ENCODE data around the gene OR6B3. TPM values are rescaled to one million over a fixed set of nuclear protein-coding genes. Genes with fewer than 3 reads are reported as not detected.

The OR6B3 gene
- total RNA-seq, 2 experiments from 2014 or later = not detected

DNA sequence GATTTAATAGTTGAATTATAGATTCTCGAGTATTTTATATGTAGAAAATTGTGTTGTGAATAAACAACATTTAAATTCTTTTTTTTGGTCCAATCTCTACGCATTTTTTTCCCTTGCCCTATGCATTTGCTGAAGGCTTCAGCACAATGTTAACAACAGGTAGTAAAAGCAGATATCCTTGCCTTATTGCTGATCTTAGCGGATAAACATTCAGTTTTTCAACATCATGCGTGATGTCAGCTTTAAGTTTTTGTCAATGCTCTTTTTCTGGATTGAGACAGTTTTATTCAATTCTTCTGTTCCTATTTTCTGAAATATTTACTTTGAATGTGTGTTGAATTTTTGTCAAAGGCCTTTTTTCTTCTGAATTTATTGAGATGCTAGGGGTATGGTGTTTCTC is 11.6 kb upstream of the OR6B3 start:
- Histone ChIP-seq H3K9me2 (ENCODE audit: insufficient read depth, low read length) (no peaks in the 10 kb centered on the region), H3K27ac (ENCODE audit: low read depth, low read length, poor library complexity, severe bottlenecking) (no peak overlapping the region), H4K20me1 (ENCODE audit: insufficient read depth, low read length) (no peaks in the 10 kb centered on the region), H3K4me1 (ENCODE audit: insufficient read depth, low read length, poor library complexity, severe bottlenecking) (no peaks in the 10 kb centered on the region), H2AFZ (ENCODE audit: low read length) (no peak overlapping the region), H3K4me3 (ENCODE audit: low read depth, low read length, poor library complexity, severe bottlenecking) (no peak overlapping the region), H3K4me2 (ENCODE audit: low read length) (no peak overlapping the region), H3K36me3 (ENCODE audit: insufficient read depth, low read length) (no peaks in the 10 kb centered on the region), H3K9me3 (ENCODE audit: low read length) (no peaks in the 10 kb centered on the region), H3K79me2 (ENCODE audit: insufficient read depth, low read depth, low read length) (no peaks in the 10 kb centered on the region)
- ChIA-PET POLR2A (no interaction called here), CTCF (ENCODE audit: unreplicated experiment) (no interaction called here)
- no peak for DNase-seq (ENCODE audit: low spot score)
- intact Hi-C loops (cut with micrococcal nuclease; ENCODE audit: unreplicated experiment) = loop anchor here (5.0 kb wide), 1 partner anchor 372 kb away; the partner anchor contains the start of gene GPC1
- BruUV-seq (replicated peaks) = no TSS peak
- TF ChIP-seq, protein P1, sequence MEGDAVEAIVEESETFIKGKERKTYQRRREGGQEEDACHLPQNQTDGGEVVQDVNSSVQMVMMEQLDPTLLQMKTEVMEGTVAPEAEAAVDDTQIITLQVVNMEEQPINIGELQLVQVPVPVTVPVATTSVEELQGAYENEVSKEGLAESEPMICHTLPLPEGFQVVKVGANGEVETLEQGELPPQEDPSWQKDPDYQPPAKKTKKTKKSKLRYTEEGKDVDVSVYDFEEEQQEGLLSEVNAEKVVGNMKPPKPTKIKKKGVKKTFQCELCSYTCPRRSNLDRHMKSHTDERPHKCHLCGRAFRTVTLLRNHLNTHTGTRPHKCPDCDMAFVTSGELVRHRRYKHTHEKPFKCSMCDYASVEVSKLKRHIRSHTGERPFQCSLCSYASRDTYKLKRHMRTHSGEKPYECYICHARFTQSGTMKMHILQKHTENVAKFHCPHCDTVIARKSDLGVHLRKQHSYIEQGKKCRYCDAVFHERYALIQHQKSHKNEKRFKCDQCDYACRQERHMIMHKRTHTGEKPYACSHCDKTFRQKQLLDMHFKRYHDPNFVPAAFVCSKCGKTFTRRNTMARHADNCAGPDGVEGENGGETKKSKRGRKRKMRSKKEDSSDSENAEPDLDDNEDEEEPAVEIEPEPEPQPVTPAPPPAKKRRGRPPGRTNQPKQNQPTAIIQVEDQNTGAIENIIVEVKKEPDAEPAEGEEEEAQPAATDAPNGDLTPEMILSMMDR (conservative IDR thresholded peaks at IDR 0.05; ENCODE audit: low read length) = no peak
- TF ChIP-seq EZH2phosphoT487 (IDR thresholded peaks at IDR 0.05; ENCODE audit: borderline replicate concordance, low read depth, low read length) = no peak

DNA sequence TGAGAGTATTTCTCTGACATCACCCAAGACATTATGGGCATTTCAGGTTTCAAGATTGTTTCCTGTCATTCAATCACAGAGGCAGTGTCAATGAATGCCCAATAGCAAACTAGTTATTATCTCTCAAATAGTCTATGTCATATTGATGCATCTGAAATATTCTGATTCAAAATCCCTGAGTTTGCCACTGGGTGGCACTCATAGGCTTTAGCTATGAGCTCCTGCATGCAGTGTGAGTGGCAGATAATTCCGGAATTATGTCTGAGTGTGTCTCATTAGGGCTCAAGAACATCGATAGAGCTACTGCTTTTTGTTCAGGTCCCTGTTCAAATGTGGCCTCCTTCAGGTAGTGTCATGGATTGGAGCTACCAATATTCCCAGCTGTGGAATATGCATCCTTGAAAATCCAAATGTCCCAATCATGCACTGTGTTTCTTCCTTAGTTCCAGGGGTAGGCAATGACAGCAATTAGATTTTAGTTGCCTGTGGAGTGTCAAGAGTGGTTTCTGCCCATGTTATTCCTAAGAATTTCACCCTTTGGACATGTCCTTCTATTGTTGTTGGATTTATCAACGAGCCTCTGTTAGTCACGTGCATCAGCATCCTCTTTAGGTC is 7.8 kb upstream of the OR6B3 start:
- H3K4me1 ChIP-seq (ENCODE audit: insufficient read depth, low read length, poor library complexity, severe bottlenecking) = no peaks in the 10 kb centered on the region
- H3K36me3 ChIP-seq (ENCODE audit: insufficient read depth, low read length) = no peaks in the 10 kb centered on the region
- H4K20me1 ChIP-seq (ENCODE audit: insufficient read depth, low read length) = no peaks in the 10 kb centered on the region
- POLR2A ChIA-PET = interaction anchor here (0.6 to 1.4 kb wide), 4 partner anchors 8 to 82 kb away, joined by 3 read pairs; no protein-coding TSS in a partner anchor
- peak; percentile 63 for DNase-seq (ENCODE audit: low spot score)
- no peak overlapping the region for H3K4me2 ChIP-seq (ENCODE audit: low read length)
- no peak overlapping the region for H3K4me3 ChIP-seq (ENCODE audit: low read depth, low read length, poor library complexity, severe bottlenecking)
- no peaks in the 10 kb centered on the region for H3K9me2 ChIP-seq (ENCODE audit: insufficient read depth, low read length)
- no peak for TF ChIP-seq EZH2phosphoT487 (IDR thresholded peaks at IDR 0.05; ENCODE audit: borderline replicate concordance, low read depth, low read length)
- TF ChIP-seq, protein P1 (conservative IDR thresholded peaks at IDR 0.05; ENCODE audit: low read length) = peak; percentile 83
- CTCF ChIA-PET (ENCODE audit: unreplicated experiment) = interaction anchor here (1.1 kb wide), 1 partner anchor 81 kb away, joined by 3 read pairs; no protein-coding TSS in a partner anchor
- no peaks in the 10 kb centered on the region for H3K79me2 ChIP-seq (ENCODE audit: insufficient read depth, low read depth, low read length)
- no peaks in the 10 kb centered on the region for H3K9me3 ChIP-seq (ENCODE audit: low read length)
- intact Hi-C loops (cut with micrococcal nuclease; ENCODE audit: unreplicated experiment) = loop anchor here (1.0 to 5.0 kb wide), 2 partner anchors 83 to 376 kb away; partner anchors contain the start of gene GPC1
- no TSS peak for BruUV-seq (replicated peaks)
- H3K27ac ChIP-seq (ENCODE audit: low read depth, low read length, poor library complexity, severe bottlenecking) = no peak overlapping the region
- no peak overlapping the region for H2AFZ ChIP-seq (ENCODE audit: low read length)

DNA sequence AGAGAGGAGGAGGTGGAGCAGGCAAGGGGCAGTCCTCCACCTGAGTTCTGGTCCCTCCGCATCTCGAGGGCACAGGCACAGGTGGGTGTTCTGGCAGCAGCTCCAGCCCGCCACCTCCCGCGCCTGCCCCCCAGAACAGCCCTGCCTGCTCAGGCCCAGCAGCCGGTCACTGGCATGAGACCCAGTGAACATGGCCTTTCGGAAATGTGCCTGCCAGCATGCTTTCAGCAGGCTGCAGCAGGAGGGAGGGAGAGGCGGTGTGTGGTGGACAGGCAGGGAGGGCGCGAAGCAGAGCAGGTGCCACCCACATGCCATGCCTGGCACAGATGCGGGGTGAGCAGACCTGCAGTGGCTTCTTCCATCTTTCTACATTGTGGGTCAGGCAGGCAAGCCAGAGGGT is 3.4 kb upstream of the OR6B3 start:
- no TSS peak for BruUV-seq (replicated peaks)
- TF ChIP-seq EZH2phosphoT487 (IDR thresholded peaks at IDR 0.05; ENCODE audit: borderline replicate concordance, low read depth, low read length) = no peak
- TF ChIP-seq, protein P1 (conservative IDR thresholded peaks at IDR 0.05; ENCODE audit: low read length) = no peak
- Histone ChIP-seq H3K27ac (ENCODE audit: low read depth, low read length, poor library complexity, severe bottlenecking) (no peak overlapping the region), H4K20me1 (ENCODE audit: insufficient read depth, low read length) (no peaks in the 10 kb centered on the region), H3K9me2 (ENCODE audit: insufficient read depth, low read length) (no peaks in the 10 kb centered on the region), H3K9me3 (ENCODE audit: low read length) (no peaks in the 10 kb centered on the region), H3K36me3 (ENCODE audit: insufficient read depth, low read length) (no peaks in the 10 kb centered on the region), H3K4me3 (ENCODE audit: low read depth, low read length, poor library complexity, severe bottlenecking) (no peak overlapping the region), H3K79me2 (ENCODE audit: insufficient read depth, low read depth, low read length) (no peaks in the 10 kb centered on the region), H2AFZ (ENCODE audit: low read length) (no peak overlapping the region), H3K4me2 (ENCODE audit: low read length) (no peak overlapping the region), H3K4me1 (ENCODE audit: insufficient read depth, low read length, poor library complexity, severe bottlenecking) (no peaks in the 10 kb centered on the region)
- no peak for DNase-seq (ENCODE audit: low spot score)
- intact Hi-C loops (cut with micrococcal nuclease; ENCODE audit: unreplicated experiment) = no loop called here
- ChIA-PET POLR2A (no interaction called here), CTCF (ENCODE audit: unreplicated experiment) (no interaction called here)

Measured in OCI-LY7 (cell line).